Activated naive CD4-positive, alpha-beta T cell (primary cell): ENCODE data around the gene NMT1.
"Not testable (repeated sequence)": the region's sequence is repeated elsewhere in the genome, so short reads cannot be mapped to it uniquely, and the experiment has no call there.

Experiments
- DNase-seq, 4 experiments: peaks; one replicate each; lab custom pipeline; 2025; lab: John Stamatoyannopoulos, UW

The NMT1 gene

GRCh38 chr17:45120558-45120957 lies 59.4 kb downstream of the NMT1 start:
- no peak for DNase-seq

DNA sequence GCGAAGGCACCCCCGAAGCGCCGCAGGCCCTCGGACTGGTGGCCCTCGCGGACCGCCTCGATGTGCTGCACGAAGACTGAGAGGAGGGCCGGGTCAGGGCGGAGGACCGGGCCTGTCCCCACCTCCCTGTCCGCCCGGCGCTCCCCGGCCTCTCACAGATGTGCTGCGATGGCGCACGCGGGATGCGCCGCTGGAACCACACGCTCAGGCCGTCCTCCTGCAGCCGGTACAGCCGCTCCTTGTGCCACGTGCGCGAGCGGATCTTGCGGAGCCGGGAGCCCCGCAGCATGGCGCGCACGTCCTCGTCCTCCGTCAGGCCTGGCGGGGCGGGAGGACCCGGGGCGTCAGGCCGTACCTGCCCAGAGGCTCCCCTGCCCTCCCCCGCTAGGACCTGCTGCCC lies 59.9 kb downstream of the NMT1 start:
- no peak for DNase-seq

DNA sequence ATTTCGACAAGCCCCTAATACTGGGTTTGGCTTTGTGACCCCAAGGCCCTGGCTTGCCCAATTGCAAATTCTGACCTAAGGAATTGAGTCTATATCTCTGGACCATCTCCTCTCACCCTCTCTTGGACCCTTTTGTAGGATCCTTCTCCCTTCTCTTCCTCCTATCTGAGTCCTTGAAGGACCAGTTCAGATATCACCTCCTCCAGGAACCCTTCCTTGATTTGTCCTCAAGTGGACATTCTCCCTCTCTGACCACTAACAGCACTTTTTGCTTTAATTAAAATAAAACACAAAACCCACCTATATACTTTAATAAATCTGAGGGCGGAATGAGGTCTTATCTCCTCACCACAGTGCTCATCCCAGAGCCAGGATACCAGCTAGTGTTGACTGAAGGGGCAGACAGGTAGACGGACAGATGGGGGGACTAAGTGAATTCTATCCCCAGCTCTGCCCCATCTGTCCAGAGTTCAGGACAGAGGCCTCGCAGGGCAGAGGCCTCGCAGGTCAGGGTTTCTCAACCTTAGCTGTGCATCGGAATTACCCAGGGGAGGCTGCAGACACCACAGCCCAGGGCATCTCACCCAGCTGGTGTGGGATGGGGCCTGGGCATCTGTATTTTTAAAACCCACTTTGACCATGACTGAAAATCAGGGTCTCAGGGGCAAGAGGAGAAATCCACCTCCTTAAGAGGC lies 62.1 kb downstream of the NMT1 start:
- no peak for DNase-seq

DNA sequence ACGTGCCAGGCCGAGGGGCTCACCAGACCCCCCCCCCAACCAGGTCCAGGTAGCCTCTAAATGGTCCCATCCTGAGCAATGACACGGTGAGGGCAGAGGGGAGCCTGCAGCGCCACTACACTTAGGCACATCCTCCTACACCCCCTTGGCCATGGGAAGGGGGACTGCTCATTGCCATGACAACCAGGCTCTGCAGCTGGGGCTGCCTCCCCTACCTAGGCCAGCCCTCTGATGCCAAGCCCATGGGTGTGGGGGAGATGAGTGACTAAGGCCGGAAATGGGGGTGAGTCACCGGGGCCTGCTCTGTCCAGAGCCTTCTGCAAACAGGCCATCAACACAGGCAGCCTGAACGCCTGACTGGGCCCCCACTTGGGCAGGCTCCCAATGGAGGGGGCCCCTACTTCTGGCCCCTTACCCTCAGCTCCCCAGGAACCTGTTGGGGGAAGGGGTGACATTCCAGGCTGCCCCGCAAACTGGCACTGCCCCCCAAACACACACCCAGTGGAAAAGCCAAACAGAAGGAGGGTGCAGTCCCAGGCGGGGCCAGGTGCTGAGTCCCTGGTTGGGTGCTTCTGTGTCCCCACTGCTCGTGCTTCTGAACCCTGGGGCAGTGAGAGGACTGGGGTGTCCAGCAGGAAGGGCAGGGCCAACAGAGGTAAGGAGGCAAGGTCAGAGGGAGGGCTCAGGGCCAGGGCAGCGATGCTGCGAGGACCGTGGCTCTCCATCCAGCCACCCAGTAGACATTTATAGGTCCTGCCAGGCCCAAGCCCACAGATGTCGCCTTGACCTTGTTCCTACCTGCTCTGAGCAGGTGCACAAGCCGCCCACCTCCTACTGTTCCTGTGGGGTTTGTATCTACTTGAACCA lies 63.0 kb downstream of the NMT1 start:
- no peak for DNase-seq

- not testable (repeated sequence) for DNase-seq
Measured at GRCh38 chr17:45124797-45125122, 63.6 kb downstream of the NMT1 start.

GRCh38 chr17:45125509-45125908 lies 64.4 kb downstream of the NMT1 start:
- no peak for DNase-seq

- no peak for DNase-seq
Measured at GRCh38 chr17:45127207-45127547, 66.1 kb downstream of the NMT1 start.

DNA sequence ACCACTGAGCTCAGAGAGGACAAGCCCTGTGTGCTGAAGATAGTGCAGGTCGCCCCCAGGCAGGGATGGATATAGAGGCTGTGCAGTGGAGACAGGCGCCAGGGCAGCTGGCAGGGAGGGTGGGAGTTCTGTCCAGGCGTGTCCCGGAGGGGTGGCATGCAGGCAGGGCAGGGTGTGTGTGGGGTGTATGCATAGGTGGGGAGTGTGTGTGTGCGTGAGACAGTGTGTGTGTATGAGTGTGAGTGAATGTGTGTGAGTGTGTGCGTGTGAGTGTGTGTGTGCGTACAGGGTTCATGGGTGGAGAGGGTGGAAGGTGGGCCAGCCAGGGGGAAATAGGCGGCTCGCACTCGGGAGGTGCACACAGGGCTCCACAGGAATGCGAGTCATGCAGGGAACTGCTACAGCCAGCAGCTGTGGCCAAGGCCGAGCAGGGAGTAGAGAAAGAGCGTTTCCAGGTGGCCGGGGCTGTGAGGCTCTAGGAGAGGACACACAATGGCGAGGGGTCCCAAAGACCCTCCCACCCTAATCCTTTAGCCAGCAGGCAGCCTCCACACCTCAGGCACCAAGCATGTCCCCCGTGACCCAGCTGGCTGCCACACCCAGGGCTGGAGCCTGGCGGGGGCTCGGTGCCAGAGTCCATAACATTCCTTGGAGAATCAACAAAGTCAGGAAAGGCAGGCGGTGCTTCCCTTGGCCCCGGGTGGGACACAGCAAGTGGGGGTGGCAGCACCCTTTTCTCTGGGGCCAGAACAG lies 66.6 kb downstream of the NMT1 start:
- no peak for DNase-seq

DNA sequence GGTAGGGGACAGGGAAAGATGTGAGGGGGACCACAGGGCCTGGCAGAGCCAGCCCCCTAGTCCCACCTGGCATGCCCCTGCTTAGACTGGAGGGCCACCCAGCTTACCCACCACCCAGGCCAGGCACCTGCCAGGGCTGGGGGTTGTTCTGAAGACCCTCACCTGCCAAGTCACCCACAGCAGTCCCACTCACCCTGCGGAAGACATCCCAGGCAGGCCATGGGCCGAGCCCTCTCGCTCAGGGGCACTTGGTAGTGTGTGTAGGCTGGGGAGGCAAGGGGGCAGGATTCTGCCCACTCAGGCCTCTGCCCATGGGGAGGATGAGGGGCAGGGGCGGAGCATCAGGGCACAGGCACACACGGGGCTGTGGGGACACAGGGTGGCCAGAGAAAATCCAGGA lies 67.2 kb downstream of the NMT1 start:
- DNase-seq: no peak

- no peak for DNase-seq
Measured at GRCh38 chr17:45128989-45129388, 67.9 kb downstream of the NMT1 start.

GRCh38 chr17:45129426-45129939 lies 68.4 kb downstream of the NMT1 start:
- DNase-seq: no peak

DNA sequence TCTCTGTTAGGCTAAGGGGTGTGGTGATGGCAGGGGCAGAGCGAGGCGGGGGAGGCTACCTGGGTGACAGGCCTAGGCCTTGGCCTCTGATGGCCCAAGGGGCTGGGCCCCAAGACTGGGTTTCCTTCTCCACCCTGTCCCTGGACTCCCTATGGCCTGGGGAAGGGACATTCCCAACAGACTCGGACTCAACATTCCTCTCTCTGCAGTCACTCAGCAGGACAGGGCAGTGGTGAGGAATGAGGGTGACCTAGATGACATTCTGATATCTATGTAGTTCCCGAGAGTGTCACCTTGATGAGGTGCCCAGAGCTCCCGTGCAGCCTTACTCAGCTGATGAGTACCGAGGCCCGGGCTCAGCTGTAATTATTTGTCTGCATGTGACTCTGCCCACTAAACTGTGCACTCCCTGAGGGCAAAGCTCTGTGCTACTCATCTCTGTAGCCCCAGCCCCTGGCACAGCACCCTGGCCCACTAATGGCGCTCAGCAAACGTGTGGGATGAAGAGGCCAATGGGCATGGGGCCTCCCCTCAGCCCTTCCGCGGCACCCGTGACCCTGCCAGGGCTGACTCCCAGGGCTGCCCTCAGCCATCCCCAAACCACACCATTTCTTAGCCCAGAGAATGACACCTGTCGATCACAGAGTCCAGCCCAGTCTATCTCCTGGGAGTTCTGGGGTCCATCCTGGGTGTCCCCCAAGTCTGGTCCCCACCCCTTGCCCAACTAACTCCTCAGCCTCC lies 69.0 kb downstream of the NMT1 start:
- DNase-seq: no peak

DNA sequence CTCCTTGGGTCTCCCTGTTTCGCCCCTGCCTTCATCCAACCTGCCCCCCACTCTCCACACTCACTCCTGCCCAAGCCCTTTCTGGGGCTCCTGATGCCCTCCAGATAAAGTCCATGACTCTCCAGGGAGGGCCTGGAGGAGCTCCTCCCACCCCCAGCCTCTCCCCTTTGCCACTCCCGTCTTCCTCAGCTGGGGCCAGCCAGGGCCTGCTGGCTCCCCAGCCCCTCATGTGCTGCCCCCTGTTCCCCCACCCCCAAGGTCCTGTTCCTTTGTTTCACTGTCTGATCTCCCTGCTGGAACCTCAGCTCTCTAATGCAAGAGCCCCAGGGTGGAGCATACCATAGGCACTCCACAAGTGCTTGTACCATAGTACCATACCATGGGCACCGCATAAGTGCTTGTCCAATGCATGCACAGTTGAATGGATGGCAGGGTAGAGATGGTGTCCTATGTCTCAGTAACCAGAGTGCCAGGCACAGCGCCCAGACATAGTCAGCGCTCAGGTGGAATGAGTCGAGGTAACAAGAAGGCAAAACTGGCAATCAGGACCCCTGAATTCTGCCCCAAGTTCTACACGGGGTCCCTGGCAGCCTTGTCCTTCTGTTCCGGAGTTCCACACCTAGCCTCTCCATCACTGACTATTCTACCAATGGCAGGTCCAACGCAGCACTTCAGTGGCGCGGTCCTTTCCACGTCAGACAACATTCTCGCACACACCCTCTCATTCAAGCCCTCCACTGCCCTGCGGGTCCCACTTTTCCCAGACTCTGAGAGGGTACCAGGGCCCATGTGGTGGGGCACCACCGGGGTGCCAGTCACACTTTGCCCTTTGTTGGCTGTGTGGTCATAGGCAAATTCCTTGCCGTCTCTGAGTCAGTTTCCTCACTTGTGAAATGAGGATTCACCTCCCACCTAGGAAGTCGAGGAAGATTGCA lies 69.8 kb downstream of the NMT1 start:
- DNase-seq: no peak

DNA sequence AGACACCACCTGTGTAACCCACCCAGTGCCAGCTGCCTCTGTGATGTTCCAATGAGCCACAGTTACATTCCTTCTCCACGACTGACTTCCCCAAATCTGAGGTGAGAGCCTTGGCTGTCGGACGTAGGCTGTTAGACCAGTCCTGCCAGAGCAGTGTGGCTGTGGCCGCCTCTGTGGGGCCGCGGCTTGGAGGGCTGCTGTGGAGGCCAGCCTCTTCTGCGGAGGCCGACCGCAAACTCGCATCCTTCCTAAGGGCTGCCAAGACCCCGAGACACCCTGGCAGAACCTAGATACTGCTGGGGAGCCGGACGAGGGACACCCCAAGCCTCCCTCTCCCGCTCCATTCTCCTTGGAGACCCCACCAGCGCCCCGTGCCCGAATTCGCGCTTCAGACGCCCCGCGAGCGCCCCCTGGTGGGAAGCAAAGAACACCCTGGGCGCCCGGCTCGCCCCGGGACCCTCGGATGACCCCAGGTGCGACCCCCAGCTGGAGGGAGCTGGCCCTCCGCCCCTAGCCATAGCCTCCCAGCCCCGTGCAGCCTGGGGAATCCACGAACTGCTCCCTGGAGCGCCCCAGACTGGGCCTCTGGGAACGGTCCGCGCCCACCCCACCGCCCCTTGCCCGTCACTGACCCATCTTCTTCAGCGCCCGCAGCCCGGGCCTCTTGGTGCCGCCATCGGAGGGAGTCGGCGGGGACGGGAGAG lies 70.7 kb downstream of the NMT1 start:
- peak; percentile 26 to 54 (median 37) for DNase-seq

- no peak for DNase-seq
Measured at GRCh38 chr17:45132320-45132571, 71.1 kb downstream of the NMT1 start, which contains the start of gene PLCD3. TSS of gene PLCD3 (minus strand) at chr17:45132515. CDS start at chr17:45132410, 105 bp downstream.

DNA sequence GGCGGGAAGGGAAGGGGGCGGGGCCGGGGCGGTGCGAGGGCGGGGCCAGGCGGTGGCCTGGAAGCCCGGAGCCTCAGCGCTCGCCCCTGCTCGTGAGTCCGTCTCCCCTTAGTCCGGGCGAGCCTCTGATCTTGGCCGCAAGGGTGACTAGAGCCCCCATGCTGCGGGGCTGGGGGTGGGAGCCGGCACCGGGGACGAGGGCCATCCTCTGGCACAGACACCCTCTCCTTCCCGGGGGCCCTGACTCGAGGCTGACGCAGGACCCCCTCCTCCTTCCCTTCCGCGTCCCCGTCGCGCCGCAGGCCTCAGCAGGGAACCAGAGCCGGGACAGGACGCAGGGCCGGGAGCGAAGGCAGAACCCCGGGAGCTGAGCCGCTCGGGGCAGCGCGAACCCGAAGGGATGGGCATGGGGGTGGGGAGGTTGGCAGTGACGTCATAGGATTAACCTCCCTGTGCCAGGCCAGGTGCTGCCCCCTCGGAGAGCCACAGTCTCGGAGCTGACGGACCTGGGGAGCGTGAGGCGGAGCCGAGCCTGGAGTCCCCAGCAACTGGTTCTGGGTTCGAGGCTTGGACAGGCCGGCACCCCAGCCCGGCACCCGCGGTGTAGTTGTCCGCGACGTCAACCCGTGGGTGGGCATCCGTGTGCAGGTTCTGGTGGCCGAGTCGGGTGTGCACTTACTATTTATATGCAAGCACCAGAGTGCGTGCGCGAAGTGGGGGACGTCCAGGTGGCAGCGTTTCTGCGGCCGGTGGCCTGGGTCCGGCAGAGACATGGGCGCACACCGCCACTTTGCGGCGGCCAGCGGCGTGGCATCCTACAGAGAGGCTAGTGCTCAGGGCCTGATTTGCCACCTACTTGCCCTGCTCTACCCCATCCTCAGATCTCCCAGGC lies 71.7 kb downstream of the NMT1 start:
- peak; percentile 25 to 71 (median 49) for DNase-seq

- peak; percentile 95 to 98 (median 96) for DNase-seq
Measured at GRCh38 chr17:45135192-45135977, 74.3 kb downstream of the NMT1 start, which contains the start of gene ACBD4. TSS of gene ACBD4 (plus strand) at chr17:45135687. CDS start at chr17:45136145, 458 bp downstream.
